ENCODE results near the gene NUDT14. TPM values are rescaled to one million over a fixed set of nuclear protein-coding genes. Genes with fewer than 3 reads are reported as not detected.
A peak's percentile ranks its signal among the peaks of the same experiment; 100 is the strongest.

NUDT14 gene
- 10 to 100 TPM; 18.3 to 21.4 TPM for total RNA-seq

GRCh38 chr14:105180592-105181548, at the start of gene NUDT14:
TSS of gene NUDT14 (minus strand) at chr14:105181312. CDS start at chr14:105181209, 103 bp downstream.
- peaks cover 25% of the 10 kb centered on the region for H3K4me1 Mint-ChIP-seq
- peak; percentile 80 for DNase-seq
- H3K27me3 Mint-ChIP-seq, result peaks cover 6% of the 10 kb centered on the region
- no peaks in the 10 kb centered on the region for H3K36me3 Mint-ChIP-seq (ENCODE audit: low read depth)
- H3K4me3 Mint-ChIP-seq, result peak within 1 kb of the TSS; percentile 76
- H3K9me3 Mint-ChIP-seq, result no peaks in the 10 kb centered on the region
- ChIA-PET CTCF (interaction anchor here (1.0 to 3.4 kb wide), 3 partner anchors 9 to 189 kb away, joined by 3 to 22 read pairs (median 3); partner anchors contain the start of gene JAG2), POLR2A (no interaction called here)
- H3K27ac Mint-ChIP-seq, result peak within 1 kb of the TSS; percentile 13

DNA sequence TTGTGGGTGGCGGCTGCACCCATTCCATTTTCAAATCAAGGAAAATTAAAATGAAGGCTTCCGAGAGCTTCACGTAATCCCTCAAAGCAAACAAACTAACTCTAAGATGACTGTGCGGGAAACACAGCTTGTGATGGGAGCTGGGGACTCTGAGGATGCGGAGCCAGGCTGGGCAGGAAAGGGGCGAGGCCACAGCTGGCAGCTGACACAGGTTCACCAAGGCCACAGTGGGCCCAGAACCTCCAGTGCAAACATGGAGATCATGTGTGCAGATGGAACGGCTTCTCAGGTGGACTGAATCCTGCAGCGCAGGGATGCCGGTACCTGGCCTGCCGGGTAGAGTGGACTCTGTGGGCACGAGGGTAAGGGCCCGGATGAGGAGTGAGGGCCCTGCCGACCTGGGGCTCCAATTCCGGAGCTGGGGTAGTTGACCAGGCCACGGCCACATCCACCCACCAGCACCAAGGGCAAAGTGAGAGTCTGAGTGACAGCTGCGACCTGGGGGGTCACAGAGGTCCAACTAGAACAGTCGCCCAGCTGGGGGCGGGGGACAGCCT, 48.1 kb upstream of the NUDT14 start:
- no peak overlapping the region for H3K27ac Mint-ChIP-seq
- CTCF ChIA-PET, result no interaction called here
- H3K4me3 Mint-ChIP-seq, result no peak overlapping the region
- H3K36me3 Mint-ChIP-seq (ENCODE audit: low read depth), result peaks cover 2% of the 10 kb centered on the region
- H3K27me3 Mint-ChIP-seq, result no peaks in the 10 kb centered on the region
- POLR2A ChIA-PET, result no interaction called here
- no peaks in the 10 kb centered on the region for H3K4me1 Mint-ChIP-seq
- DNase-seq, result no peak
- H3K9me3 Mint-ChIP-seq, result no peaks in the 10 kb centered on the region

DNA sequence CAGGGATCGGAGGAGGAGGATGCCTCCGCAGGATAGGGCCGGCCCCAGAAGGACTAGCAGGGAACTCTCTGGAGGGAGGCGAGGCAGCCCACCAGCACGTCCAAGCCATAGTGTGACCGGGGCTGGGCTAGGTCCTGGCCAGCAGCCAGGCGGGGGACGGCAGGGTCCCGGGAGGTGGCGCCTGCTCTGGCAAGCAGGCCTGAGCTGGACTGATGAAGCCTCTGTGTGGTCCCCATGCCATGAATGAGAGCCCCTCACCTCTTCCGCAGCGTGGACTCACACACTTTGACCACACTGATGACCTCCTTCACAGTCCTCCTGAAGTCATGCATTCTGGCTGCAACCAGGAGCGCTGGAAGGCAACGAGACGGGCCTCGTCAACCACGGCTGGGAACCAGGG, 47.5 kb upstream of the NUDT14 start:
- CTCF ChIA-PET, result interaction anchor here (0.7 kb wide), 1 partner anchor 26 kb away, joined by 3 read pairs; no protein-coding TSS in a partner anchor
- DNase-seq, result no peak
- Mint-ChIP-seq H3K4me1 (no peaks in the 10 kb centered on the region), H3K27ac (no peak overlapping the region), H3K36me3 (ENCODE audit: low read depth) (peaks cover 2% of the 10 kb centered on the region), H3K9me3 (no peaks in the 10 kb centered on the region), H3K4me3 (no peak overlapping the region), H3K27me3 (no peaks in the 10 kb centered on the region)
- POLR2A ChIA-PET, result no interaction called here

DNA sequence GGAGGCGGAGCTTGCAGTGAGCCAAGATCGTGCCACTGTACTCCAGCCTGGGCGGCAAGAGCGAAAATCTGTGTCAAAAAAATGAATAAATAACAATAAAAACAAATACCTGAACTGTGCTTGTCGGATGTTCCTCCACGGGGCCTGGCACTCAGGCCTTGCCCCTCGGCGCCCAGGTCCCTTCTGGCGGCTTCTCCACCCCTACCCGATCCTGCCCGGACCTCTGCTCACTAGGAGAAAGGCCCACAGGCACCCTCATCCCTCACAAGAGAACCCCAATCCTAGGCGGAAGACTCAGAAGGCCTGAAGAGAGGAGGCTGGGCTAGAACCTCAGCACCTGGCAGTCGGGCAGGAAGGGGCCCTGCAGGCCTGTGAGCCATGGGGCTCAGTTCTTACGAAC, 46.2 kb upstream of the NUDT14 start:
- ChIA-PET POLR2A (no interaction called here), CTCF (no interaction called here)
- Mint-ChIP-seq H3K27me3 (no peaks in the 10 kb centered on the region), H3K27ac (no peak overlapping the region), H3K4me3 (no peak overlapping the region), H3K4me1 (no peaks in the 10 kb centered on the region), H3K9me3 (no peaks in the 10 kb centered on the region), H3K36me3 (ENCODE audit: low read depth) (peaks cover 2% of the 10 kb centered on the region)
- DNase-seq, result no peak

DNA sequence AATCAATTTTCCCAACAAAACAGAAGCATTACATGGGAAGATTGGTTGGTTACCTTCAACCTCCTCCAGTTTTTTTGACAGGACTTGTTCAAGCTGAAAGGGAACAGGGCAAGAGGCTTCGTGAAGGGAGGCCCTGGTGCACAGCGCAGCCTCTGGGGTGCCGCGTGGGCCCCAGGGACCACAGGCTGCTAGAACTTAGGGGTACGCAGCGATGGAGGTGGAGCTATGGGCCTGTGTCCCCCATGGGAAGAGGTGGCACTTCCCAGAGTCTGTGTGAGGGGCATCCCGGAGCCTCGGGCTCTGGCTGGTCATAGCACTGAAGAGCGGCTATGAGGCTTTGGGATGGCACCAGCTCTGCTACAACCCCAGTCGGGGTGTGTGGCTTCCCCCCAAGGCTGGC, 45.1 kb upstream of the NUDT14 start:
- ChIA-PET POLR2A (no interaction called here), CTCF (no interaction called here)
- no peak for DNase-seq
- H3K4me1 Mint-ChIP-seq, result no peaks in the 10 kb centered on the region
- H3K9me3 Mint-ChIP-seq, result no peaks in the 10 kb centered on the region
- H3K4me3 Mint-ChIP-seq, result no peak overlapping the region
- H3K27me3 Mint-ChIP-seq, result no peaks in the 10 kb centered on the region
- peaks cover 5% of the 10 kb centered on the region for H3K36me3 Mint-ChIP-seq (ENCODE audit: low read depth)
- no peak overlapping the region for H3K27ac Mint-ChIP-seq

DNA sequence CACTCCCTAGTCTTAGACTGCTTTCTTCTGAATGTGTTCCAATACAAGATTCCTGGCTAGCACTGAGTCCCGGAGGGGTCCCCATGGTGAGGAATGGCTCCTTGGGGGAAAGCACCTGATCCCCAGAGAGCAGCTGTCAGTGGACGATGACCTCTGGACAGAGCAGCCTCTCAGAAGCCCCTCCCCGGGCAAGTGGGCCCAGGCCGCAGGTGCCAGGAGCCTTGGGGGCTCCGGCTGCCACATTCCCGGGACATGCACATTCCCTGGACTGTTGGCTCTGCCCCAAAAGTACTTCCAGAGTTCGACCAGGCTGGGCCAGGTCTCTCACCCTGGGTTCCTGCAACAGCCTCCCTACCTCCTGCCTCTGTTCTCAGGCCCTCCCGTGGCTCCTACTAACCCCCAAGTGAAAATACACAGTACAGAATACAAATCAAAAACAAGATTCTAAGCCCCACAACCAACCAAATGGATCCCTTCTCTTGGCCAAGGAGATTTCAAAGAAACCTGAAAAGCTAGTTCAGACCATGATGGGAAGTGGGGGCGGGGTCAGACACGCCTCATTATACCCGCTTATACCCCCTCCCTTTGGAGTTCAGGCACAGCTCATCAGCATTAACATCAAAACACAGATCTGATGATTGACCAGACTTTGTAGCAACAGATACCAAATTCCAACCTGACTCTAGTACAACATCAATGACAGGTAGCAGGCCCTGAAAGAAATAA, 43.9 kb upstream of the NUDT14 start:
- no peaks in the 10 kb centered on the region for H3K27me3 Mint-ChIP-seq
- POLR2A ChIA-PET, result no interaction called here
- no peak overlapping the region for H3K4me3 Mint-ChIP-seq
- no peak overlapping the region for H3K27ac Mint-ChIP-seq
- no peaks in the 10 kb centered on the region for H3K4me1 Mint-ChIP-seq
- H3K9me3 Mint-ChIP-seq, result no peaks in the 10 kb centered on the region
- CTCF ChIA-PET, result no interaction called here
- H3K36me3 Mint-ChIP-seq (ENCODE audit: low read depth), result peaks cover 10% of the 10 kb centered on the region
- DNase-seq, result no peak

DNA sequence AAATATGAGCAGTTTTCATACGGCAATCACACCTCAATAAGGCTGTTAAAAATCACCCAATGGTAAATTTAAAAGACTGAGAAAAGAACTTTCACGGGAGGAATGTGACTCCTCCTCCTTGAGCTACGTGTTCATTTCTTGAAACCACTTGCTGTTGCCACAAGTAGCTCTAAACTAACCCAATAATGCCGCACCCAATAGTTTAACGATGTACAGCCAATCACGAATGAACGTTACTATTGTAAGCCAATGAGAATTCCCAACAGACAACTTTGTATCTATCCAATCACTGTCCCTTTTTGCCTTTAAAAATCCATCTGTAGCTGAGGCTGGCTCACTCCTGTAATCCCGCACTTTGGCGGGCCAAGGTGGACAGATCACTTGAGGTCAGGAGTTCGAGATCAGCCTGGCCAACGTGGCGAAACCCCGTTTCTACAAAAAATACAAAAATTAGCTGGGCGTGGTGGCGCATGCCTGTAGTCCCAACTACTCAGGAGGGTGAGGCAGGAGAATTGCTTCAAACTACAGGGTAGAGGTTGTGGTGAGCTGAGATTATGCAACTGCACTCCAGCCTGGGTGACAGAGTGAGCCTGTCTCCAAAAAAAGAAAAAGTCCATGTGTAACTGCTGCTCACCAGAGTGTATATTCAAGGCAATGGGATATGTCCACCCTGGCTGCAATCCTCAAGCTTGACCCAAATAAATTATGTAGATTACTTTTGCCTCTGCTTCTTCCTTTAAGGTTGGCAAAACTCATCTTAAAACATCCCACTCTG, 42.8 kb upstream of the NUDT14 start:
- H3K27ac Mint-ChIP-seq, result no peak overlapping the region
- no peaks in the 10 kb centered on the region for H3K9me3 Mint-ChIP-seq
- peaks cover 12% of the 10 kb centered on the region for H3K36me3 Mint-ChIP-seq (ENCODE audit: low read depth)
- H3K27me3 Mint-ChIP-seq, result no peaks in the 10 kb centered on the region
- no peak overlapping the region for H3K4me3 Mint-ChIP-seq
- ChIA-PET POLR2A (no interaction called here), CTCF (interaction anchor here (1.5 kb wide), 2 partner anchors 11 to 128 kb away, joined by 3 read pairs; no protein-coding TSS in a partner anchor)
- DNase-seq, result no peak
- no peaks in the 10 kb centered on the region for H3K4me1 Mint-ChIP-seq

GRCh38 chr14:105223260-105223659, 42.1 kb upstream of the NUDT14 start:
- ChIA-PET POLR2A (no interaction called here), CTCF (interaction anchor here (1.5 kb wide), 2 partner anchors 11 to 128 kb away, joined by 3 read pairs; no protein-coding TSS in a partner anchor)
- H3K27me3 Mint-ChIP-seq, result no peaks in the 10 kb centered on the region
- no peak for DNase-seq
- no peak overlapping the region for H3K27ac Mint-ChIP-seq
- H3K4me1 Mint-ChIP-seq, result no peaks in the 10 kb centered on the region
- H3K9me3 Mint-ChIP-seq, result no peaks in the 10 kb centered on the region
- no peak overlapping the region for H3K4me3 Mint-ChIP-seq
- peaks cover 14% of the 10 kb centered on the region for H3K36me3 Mint-ChIP-seq (ENCODE audit: low read depth)

DNA sequence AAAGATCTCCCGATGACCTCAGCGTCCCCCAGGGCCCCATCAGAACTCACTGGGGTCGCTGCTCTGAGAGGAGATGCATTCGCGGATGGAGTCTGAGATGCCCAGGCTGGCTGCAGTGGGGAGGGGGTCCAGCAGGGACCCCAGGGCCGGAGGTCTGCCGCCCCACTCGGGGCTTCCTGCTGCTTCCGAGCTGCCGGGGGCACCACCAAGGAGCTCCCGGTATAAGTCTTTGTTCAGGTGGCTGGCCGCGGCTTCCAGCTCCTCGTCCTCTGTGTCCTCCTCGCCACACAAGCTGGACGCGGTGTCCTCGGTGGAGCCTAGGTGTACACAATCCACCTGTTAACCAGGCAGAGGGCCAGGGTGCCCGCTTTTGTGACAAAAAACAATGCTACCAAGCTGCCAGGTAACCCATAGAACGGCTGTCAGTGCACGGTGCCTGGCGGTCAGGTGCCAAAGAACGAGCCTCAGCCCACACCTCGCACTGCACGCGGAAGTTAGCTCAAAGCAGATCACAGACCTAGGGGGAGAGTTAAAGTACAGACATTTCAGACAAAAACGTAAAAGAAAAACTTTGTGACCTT, 40.6 kb upstream of the NUDT14 start:
- H3K4me1 Mint-ChIP-seq, result no peaks in the 10 kb centered on the region
- H3K9me3 Mint-ChIP-seq, result no peaks in the 10 kb centered on the region
- H3K27me3 Mint-ChIP-seq, result no peaks in the 10 kb centered on the region
- peaks cover 20% of the 10 kb centered on the region for H3K36me3 Mint-ChIP-seq (ENCODE audit: low read depth)
- H3K27ac Mint-ChIP-seq, result no peak overlapping the region
- POLR2A ChIA-PET, result no interaction called here
- H3K4me3 Mint-ChIP-seq, result no peak overlapping the region
- no peak for DNase-seq
- CTCF ChIA-PET, result interaction anchor here (0.6 kb wide), 1 partner anchor 86 kb away, joined by 4 read pairs; no protein-coding TSS in a partner anchor

GRCh38 chr14:105220699-105221597, 39.8 kb upstream of the NUDT14 start:
- ChIA-PET POLR2A (no interaction called here), CTCF (interaction anchor here (0.6 kb wide), 2 partner anchors 85 to 119 kb away, joined by 3 to 4 read pairs; no protein-coding TSS in a partner anchor)
- Mint-ChIP-seq H3K4me1 (no peaks in the 10 kb centered on the region), H3K36me3 (ENCODE audit: low read depth) (peaks cover 22% of the 10 kb centered on the region), H3K4me3 (no peak overlapping the region), H3K9me3 (no peaks in the 10 kb centered on the region), H3K27ac (no peak overlapping the region), H3K27me3 (no peaks in the 10 kb centered on the region)
- DNase-seq, result no peak

GRCh38 chr14:105219753-105220152, 38.6 kb upstream of the NUDT14 start:
- Mint-ChIP-seq H3K27ac (no peak overlapping the region), H3K4me1 (no peaks in the 10 kb centered on the region), H3K27me3 (no peaks in the 10 kb centered on the region), H3K36me3 (ENCODE audit: low read depth) (peaks cover 30% of the 10 kb centered on the region), H3K4me3 (no peak overlapping the region), H3K9me3 (no peaks in the 10 kb centered on the region)
- ChIA-PET POLR2A (no interaction called here), CTCF (interaction anchor here (0.6 to 0.9 kb wide), 2 partner anchors 16 to 120 kb away, joined by 3 read pairs; no protein-coding TSS in a partner anchor)
- DNase-seq, result no peak
